SW480 (cell line): Measurements from ENCODE around the gene NBPF8.
"Not testable (repeated sequence)": the region's sequence is repeated elsewhere in the genome, so short reads cannot be mapped to it uniquely, and the experiment has no call there.

Source experiments
- DNase-seq: peaks from one replicate; pipeline ENCODE4 v3.0.0-alpha.2; 2016; ENCODE audit warnings: low spot score

NBPF8 gene

DNA sequence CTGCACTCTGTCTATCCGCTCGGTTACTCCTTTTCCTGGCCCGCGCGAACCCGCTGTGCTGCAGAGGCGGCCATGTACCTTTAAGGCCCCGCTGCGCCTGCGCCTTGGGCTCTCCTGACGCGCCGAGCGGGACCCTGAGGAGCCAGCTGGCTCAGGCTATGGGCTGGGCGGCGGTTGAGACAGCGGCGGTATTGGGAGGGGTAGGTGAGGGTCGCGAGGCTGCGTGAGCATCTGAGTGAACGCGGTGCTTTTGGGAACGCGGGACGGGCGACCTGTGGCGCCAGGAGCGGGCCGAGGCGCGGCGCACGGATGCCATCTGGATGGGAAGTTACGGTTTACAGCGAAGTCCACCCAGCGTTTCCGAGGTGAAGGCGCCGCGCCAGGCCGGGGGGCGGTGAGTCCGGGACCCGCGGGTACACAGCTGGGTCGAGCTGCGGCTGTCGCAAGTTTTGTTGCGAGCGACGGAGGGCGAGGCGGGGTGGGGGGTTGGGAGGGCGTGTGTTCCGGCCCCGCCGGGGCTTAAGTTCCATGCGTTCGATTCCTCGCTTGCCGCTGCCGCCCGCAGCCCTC lies at the start of gene NBPF8:
TSS of gene NBPF8 (plus strand) at position 125 of the 570 bp plus-strand sequence. CDS start 21,488 bp downstream, outside the sequence.
- DNase-seq, result peak; percentile 50

- not testable (repeated sequence) for DNase-seq
These were observed 47.1 kb upstream of the NBPF8 start for GRCh38 chr1:120367709-120368108.

GRCh38 chr1:120386651-120387050 lies 28.2 kb upstream of the NBPF8 start:
- DNase-seq, result not testable (repeated sequence)

- peak; percentile 49 for DNase-seq
These were observed 26.2 kb upstream of the NBPF8 start for GRCh38 chr1:120388597-120389126.

- DNase-seq, result not testable (repeated sequence)
These were observed 23.5 kb upstream of the NBPF8 start for GRCh38 chr1:120391365-120391764.

DNA sequence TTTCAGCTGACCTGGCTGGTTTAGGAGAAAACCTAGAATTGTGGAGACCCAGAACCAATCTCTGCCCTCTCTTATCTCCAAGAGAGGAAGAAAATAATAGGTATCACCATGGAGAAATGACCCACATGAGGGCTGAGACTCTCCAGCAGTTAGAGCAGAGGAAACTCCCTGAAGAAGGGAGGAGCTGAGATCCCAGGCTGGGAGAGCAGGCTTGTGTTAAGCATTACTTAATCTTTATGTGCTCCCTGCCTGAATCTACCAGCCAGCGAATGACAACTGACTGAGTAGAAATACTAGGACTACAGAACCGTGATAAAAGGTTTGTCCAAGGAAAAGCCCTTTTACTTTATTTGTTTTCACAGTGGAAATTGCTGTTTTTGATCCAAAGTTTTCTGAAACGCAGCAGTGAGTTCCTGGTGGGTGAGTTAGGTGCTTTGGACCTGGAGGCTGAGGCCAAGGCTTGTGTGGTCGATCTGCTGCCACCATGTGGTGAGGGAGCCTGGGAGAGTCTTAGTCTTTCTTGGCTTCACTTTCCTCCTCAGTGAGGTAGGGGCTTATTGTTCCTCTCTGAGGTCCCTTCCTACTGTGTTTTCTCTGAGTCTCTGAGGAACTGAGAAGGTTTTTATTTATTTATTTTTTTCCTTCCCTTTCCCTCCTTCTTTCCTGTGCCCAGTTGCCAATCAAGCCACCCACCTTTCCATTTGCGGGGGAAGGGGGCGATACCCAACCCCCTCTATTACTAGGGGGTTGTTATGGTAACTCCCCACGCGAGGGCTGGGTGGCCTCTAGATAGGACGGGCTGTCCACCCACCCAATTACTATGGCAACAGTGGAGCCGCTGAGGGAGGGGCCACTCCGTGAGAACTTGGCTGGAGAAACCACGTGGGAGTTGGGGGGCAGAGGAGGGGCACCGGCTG lies 21.3 kb upstream of the NBPF8 start:
- DNase-seq, result not testable (repeated sequence)

DNA sequence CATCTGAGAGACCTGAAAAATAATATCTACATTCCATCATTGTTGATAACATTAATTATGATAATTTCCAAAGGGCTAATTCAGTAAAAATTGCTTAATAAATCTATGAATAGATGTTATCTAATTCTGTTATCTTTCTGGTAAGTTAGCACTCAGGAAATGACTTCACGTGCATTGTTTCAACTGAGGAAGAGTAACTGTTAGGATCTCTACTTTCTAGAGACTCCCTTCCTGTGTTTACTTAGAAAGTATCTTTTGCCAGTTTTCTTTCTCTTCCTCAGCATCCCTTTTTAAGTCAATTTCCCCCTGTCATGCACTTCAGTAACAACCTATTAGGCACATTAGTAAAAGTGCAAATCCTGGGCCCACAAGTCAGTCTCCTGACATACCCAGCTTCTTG lies 9.5 kb upstream of the NBPF8 start:
- not testable (repeated sequence) for DNase-seq

- not testable (repeated sequence) for DNase-seq
These were observed 384 bp upstream of the NBPF8 start for GRCh38 chr1:120414451-120414850.

GRCh38 chr1:120415492-120415961 lies 692 bp downstream of the NBPF8 start:
- peak; percentile 35 for DNase-seq

- not testable (repeated sequence) for DNase-seq
These were observed 10.2 kb downstream of the NBPF8 start for GRCh38 chr1:120425063-120425462.

DNA sequence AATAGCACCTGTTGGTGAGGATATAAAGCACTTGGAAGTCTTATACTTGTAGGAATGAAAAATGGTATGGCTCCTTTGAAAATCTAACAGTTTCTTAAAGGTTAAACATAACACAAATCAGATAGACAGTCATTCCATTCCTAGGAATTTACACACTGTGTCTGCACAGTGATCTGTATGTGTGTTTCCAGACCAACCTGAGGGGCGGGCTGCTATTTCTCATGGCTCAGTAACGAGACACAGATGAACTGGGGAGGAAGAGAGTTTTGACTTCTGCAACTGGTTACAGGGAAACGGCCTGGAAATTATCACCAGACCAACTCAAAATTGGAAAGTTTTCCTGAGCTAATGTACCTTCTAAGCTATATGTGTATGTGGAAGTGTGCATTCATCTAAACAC lies 16.8 kb downstream of the NBPF8 start:
- not testable (repeated sequence) for DNase-seq

GRCh38 chr1:120433831-120434230 lies 19.0 kb downstream of the NBPF8 start:
- DNase-seq, result not testable (repeated sequence)

DNA sequence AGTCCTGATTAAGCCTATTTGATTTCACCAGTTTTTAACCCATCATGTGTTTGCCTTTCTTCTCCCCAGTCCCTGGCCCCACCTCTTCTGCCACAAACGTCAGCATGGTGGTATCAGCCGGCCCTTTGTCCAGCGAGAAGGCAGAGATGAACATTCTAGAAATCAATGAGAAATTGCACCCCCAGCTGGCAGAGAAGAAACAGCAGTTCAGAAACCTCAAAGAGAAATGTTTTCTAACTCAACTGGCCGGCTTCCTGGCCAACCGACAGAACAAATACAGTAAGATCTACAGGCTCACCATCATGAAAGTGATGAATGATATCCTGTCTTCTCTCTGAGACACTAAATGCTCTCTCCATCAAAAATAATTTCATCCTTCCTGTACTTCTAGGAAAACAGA lies 34.3 kb downstream of the NBPF8 start:
- not testable (repeated sequence) for DNase-seq
